Activated CD4-positive, alpha-beta T cell treated with anti-CD3 and anti-CD28 coated beads for 48 hours (primary cell): ENCODE measurements around the gene AOAH.

ENCODE experiments used
- DNase-seq: peaks from one replicate; pipeline ENCODE4 v3.0.0-alpha.2; 2020

The AOAH gene

DNA sequence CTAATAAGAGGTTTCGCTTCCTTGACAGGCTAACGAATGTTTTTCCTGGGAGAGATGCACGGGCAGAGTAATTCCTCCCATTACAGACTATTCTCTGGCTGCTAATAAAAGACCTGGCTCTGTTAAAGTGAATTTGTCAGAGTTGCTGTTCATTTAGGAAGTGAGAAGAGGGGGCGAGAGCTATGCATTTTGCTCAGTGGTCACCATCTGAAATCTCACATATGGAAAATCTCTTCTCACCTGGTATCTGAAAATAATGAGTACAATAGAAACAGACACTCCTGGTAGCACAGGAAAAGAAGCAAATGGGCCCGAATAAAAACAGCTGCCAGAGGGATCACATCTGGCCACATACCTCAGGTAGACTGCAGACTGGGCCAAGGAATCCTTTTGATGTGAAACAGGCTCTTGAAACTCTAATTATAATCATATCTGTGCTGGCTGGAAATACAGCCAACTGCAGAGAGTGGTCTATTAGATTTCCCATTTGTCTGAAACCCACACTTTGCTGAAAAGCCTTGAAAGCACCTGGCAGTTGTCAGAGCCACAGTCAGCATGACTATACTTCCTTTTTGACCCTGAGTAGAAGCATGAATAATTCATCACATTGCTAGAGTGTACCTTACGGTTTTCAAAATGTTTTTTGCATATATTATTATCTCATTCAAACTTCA lies 33.6 kb downstream of the AOAH start:
- no peak for DNase-seq

DNA sequence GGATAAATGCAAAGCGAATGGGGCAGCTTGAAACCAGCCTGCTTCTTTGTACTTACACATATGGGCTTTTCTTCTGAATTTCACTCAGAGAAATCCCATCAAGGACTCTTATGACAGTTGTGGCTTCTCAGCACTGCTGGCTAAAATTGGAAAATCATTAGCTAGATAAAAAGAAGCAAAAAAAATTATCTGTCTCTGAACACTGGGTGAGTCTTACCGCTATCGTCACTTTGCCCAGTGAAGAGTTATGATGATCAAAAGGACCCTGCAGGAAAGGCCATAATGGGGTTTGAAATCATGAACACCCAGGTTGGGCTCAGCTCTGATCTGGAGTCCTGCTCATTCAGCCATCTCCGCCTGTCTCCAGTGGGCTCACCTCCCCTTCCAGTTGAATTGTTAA lies 34.3 kb downstream of the AOAH start:
- DNase-seq: no peak

GRCh38 chr7:36686499-36686898 lies 37.8 kb downstream of the AOAH start:
- DNase-seq: peak; percentile 73

DNA sequence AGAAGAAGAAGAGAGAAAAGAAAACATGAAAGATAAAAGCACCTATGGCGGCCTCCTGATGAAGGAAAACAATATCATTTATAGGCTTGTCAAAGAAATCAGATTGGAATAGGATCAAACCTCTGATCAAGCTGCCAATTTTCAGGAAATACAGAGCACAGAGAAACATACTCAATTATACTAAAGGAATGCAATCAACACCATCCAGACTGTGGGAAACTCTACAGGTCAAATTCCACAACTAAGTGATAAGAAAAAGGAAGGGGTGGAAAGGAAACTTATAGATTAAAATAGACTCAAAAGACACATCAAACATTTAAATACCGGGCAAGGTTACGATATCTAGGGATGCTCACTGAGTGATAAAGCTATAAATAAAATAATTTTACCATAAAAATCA lies 39.3 kb downstream of the AOAH start:
- DNase-seq: no peak

DNA sequence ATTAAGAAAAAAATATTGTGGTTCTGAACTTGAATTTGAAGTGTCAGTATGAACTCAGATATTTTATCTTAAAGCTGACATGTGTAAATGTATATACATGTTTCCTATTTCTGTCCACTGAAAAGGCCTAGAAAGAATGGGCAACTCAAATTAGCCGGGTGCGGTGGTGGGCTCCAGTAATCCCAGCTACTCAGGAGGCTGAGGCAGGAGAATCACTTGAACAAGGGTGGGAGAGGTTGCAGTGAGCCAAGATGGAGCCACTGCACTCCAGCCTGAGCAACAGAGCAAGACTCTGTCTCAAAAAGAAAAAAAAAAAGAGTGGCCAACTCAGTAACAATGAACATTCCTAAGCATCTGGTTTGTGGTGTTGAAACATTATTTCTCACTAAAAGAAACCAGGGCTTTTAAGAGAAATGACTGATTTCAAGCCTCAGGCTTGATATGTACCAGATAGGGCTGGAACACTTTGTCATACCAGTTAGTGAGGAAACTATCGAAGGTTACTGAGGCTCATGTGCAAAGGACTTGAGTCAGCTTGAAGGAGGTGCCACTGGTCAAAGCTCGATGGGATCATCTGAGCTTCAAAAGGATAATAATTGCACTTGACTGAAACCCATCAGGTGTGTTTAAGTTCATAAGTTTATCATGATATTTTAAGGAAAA lies 40.5 kb downstream of the AOAH start:
- DNase-seq: peak; percentile 37

- no peak for DNase-seq
Observed at GRCh38 chr7:36683111-36683510, 41.2 kb downstream of the AOAH start.

GRCh38 chr7:36682102-36682501 lies 42.2 kb downstream of the AOAH start:
- no peak for DNase-seq

DNA sequence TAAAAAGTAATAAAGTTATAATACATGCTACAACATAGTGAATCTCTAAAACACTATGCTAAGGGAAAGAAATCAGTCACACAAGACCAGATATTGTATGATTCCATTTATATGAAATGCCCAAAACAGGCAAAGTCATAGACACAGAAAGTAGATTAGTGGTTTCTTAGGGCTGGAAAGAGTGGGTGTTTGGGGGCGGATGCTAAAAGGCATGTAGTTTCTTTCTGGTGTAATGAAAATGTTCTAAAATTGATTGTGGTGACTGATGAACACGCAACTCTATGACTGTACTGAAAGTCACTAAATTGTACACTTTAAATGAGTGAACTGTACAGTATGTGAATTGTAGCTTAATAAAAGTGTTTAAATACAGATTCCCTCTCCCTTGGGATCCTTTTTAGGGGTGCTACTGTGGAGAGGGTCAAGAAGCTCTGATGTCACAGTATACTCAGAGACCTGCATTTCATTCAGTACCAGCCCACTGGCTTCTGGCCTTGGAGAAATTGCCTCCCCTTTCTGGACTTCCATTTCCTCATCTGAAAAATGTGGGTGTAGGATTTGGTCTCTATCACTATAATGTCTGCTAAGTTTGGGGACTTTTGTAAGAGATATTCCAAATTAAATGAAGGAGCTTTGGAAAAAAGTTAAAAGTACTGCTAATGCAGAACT lies 46.4 kb downstream of the AOAH start:
- peak; percentile 85 for DNase-seq

GRCh38 chr7:36673703-36674102 lies 50.6 kb downstream of the AOAH start:
- no peak for DNase-seq

DNA sequence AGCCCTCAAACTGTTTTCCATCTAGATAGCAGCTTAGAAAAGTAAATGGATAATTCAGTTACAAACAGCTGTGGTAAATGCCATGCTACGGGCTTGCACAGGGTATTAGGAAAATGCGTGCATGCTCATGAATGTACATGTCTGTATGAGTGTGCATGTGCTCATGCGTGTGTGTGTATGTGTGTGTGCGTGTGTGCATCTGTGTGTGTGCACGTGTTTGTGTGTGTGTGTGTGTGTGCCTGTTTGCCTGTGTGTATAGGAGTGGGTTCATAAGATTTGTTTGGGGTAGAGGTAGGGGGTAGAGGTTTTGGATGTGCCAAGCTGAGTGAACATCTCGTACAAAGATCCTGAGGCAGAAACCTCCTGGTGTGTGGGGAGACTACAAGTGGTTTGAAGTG lies 52.9 kb downstream of the AOAH start:
- no peak for DNase-seq

DNA sequence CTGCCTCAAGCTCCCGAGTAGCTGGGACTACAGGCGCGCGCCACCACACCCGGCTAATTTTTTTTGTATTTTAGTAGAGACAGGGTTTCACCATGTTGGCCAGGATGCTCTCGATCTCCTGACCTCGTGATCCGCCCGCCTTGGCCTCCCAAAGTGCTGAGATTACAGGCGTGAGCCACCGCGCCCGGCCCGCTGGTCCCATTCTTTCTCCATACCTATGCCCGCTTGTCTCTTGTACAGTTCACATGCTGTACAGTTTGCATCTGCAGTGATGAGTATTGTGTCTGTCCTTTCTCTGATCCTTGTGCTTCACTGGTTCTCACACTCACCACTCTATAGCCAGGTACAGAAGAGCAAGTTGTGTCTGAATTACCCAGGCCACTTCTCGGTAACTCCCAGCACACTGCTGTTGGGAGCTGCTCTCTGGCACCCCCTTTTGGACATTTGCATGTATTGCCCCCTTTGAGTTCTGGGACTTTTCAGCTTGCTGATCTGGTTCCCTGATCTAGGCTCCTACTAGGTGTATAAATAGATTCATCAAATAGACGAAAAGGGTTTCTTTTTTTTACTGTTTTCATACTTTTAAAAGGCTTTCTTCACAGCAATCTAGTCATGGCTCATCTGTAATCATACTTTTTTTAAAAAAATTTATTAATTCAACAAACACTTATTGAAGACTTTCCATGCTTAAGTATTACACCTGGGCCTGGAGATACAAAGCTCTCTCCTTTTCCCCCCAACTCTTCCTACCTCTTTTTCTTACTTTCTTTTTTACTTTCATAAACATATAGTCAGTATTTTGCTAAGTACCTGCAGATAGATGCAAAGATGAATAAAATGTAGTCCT lies 53.5 kb downstream of the AOAH start:
- DNase-seq: peak; percentile 80

DNA sequence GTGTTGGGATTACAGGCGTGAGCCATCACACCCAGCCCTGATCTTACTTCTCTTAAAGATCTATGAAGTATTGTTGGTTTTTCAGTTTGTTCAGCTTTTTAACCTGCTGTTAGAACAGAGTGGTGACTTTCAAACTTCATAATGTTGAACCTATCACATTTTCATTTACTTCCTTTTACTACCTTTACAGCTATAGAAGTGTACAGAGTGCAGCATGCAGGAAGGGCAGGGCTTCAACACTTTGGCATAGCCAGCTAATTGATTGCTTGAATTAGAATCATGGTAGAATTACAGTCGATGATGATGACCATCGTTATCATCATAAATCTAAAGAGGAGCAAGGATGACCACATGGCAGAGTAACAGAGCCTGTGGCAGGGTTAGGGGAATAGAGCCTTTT lies 55.5 kb downstream of the AOAH start:
- no peak for DNase-seq

DNA sequence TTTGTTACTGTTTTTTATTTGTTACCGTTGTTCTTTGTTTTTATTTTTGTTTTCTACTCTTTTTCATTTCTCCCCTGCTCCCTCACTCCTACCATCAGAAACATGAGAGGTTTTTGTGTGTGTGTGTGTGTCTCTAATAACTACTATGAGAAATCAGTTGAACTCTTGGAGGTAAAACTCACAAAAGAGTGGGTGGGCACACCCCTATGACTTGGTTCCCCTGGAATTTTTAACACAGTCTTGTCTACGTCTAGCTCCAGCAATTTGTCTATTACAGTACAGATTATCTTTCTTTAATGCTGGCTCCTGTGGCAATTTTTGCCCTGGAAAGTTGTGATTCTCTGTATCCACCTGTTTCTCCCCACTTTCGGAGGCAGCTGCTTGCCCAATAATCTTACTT lies 56.2 kb downstream of the AOAH start:
- DNase-seq: no peak

- DNase-seq: no peak
Observed at GRCh38 chr7:36667007-36667745, 57.1 kb downstream of the AOAH start.

- DNase-seq: no peak
Observed at GRCh38 chr7:36663481-36663880, 60.8 kb downstream of the AOAH start.

- no peak for DNase-seq
Observed at GRCh38 chr7:36661135-36661840, 63.0 kb downstream of the AOAH start.

DNA sequence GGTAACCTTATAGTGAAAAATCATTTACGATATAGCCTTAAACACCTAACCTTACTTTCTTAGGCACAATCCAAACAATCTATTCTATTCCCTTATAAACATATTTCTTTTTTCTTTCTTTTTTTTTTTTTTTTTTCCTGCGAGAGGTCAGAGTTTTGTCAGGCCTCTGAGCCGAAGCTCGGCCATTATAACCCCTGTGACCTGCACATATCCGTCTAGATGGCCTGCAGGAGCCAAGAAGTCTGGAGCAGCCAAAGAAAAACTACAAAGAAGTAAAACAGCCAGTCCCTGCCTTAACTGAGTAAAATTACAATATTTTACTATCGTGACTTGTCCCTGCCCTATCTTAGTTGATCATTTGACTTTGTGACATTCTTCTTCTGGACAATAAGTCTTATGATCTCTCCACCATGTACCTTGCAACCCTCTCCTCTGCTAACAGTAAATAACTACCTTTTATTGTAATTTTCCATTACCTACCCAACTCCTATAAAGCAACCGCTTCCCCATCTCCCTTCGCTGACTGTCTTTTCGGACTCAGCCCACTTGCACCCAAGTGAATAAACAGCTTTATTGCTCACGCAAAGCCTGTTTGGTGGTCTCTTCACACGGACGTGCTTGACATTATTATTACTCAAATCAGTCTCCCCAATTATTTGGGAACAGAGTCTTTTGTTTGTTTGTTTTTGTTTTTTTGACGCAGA lies 64.5 kb downstream of the AOAH start:
- DNase-seq: no peak

GRCh38 chr7:36659172-36659516 lies 65.2 kb downstream of the AOAH start:
- DNase-seq: no peak

DNA sequence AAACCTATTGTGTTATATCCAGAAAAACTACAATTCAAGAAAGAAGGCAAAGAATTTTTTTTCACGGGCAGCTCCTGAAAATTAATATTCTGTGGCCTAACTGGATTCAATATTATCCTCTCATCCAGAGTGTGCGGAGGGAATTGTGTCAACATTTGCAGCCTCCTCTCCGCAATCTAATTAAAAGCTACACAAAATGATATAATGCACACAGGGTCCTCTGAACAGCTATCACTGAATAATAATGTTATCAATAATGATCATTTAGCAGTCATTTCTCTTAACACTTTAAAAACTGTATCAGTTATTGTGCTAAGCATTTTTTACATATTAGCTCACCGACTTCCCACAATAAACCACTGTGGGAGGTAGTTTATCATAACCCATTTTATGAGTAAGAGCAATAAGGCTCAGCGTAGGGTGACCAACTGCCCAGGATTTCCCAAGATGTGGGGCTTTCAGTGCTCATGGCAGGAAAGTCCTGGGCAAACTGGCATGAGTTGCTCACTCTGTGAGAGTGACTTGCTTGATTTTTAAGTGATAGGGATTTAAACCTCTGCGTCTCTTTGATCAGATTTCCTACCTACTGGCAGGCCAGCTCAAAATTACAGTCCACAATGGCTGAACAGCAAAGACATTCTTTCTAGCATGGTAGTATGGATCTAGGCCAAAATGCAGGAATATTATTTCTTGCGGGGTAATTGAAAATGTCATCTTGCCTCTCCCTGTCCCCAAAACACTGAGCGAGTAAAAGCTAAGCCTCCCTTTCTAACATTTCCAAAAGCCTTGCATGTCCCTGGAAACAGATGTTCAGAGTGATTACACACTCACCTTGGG lies 65.7 kb downstream of the AOAH start:
- DNase-seq: no peak

- DNase-seq: no peak
Observed at GRCh38 chr7:36657036-36657660, 67.1 kb downstream of the AOAH start.
